H1 (cell line): ENCODE results near the gene EMC6. TPM values are rescaled to one million over a fixed set of nuclear protein-coding genes. Genes with fewer than 3 reads are reported as not detected.

Source experiments
- CTCF ChIA-PET: fragments of 300-600 bp; sonication (Branson Sonifier 250); formaldehyde crosslinking; loops from one replicate; lab custom pipeline; 2021; ENCODE audit not compliant: partially characterized antibody; lab: Charles Lee
- POLR2A ChIA-PET: fragments of 300-600 bp; sonication (Branson Sonifier 250); formaldehyde crosslinking; loops from one replicate; lab custom pipeline; 2021; ENCODE audit warnings: inconsistent platforms; ENCODE audit not compliant: partially characterized antibody; lab: Charles Lee
- DNase-seq, 2 experiments: peaks; one replicate each; pipeline versions ENCODE4 v3.0.0 to v3.0.0-alpha.2; 2010 to 2022; ENCODE audit warnings: low spot score in 2 of 2, low read depth in 1 of 2, mixed read lengths in 1 of 2
- FAIRE-seq: peaks from 2 replicates; lab custom pipeline; 2011; peaks lifted over from hg19 to GRCh38; lab: Jason Lieb, UNC
- H2AFZ ChIP-seq: 2 replicates; pipeline ENCODE4 v1.8.1; 2012; ENCODE audit warnings: low read length, inconsistent platforms
- H2AK5ac ChIP-seq: 2 replicates; pipeline ENCODE4 v1.6.1; 2013; ENCODE audit warnings: low read depth, low read length
- H2BK120ac ChIP-seq: replicated peaks from 2 replicates; pipeline ENCODE3; 2013; ENCODE audit warnings: low read depth, low read length, inconsistent platforms
- H2BK12ac ChIP-seq: 2 replicates; pipeline ENCODE4 v1.6.1; 2013; ENCODE audit warnings: low read depth, low read length
- H2BK15ac ChIP-seq: 2 replicates; pipeline ENCODE4 v1.6.1; 2013; ENCODE audit warnings: low read length
- H2BK20ac ChIP-seq: 2 replicates; pipeline ENCODE4 v1.6.1; 2013; ENCODE audit warnings: low read length
- H2BK5ac ChIP-seq: 2 replicates; pipeline ENCODE4 v1.6.1; 2013; ENCODE audit warnings: low read depth, low read length
- H3K14ac ChIP-seq: 2 replicates; pipeline ENCODE4 v1.6.1; 2013; ENCODE audit warnings: inconsistent platforms; ENCODE audit not compliant: insufficient read length
- H3K18ac ChIP-seq: 2 replicates; pipeline ENCODE4 v1.6.1; 2013; ENCODE audit warnings: low read length; ENCODE audit errors: extremely low read depth
- H3K23ac ChIP-seq: 2 replicates; pipeline ENCODE4 v1.6.1; 2013; ENCODE audit warnings: inconsistent platforms; ENCODE audit not compliant: insufficient read length
- H3K23me2 ChIP-seq: 2 replicates; pipeline ENCODE4 v1.6.1; 2013; ENCODE audit warnings: low read depth, low read length
- H3K27ac ChIP-seq: 2 replicates; pipeline ENCODE4 v1.6.1; 2011; ENCODE audit warnings: low read depth, low read length, inconsistent platforms
- H3K27me3 ChIP-seq, 4 experiments: replicated peaks in 1 of 4; 1 replicate in 1 of 4; 2 replicates in 3 of 4; pipeline versions ENCODE4 v1.6.1 to v1.8.1; 2011 to 2013; ENCODE audit warnings: low read length in 3 of 4, mild to moderate bottlenecking in 3 of 4, inconsistent platforms in 2 of 4, mixed read lengths in 2 of 4, moderate library complexity in 1 of 4; ENCODE audit not compliant: control insufficient read depth in 3 of 4, insufficient read depth in 3 of 4; ENCODE audit errors: extremely low read depth in 1 of 4
- H3K36me3 ChIP-seq, 4 experiments: 2 replicates each; pipeline versions ENCODE4 v1.6.1 to v1.8.1; 2011 to 2013; ENCODE audit warnings: mild to moderate bottlenecking in 4 of 4, low read length in 3 of 4, moderate library complexity in 2 of 4, control low read depth in 1 of 4, inconsistent platforms in 1 of 4; ENCODE audit not compliant: insufficient read depth in 4 of 4, control insufficient read depth in 2 of 4
- H3K4ac ChIP-seq: replicated peaks from 2 replicates; pipeline ENCODE3; 2013; ENCODE audit warnings: low read length, low read depth, mixed read lengths, inconsistent platforms; ENCODE audit not compliant: insufficient read length
- H3K4me1 ChIP-seq, 4 experiments: replicated peaks in 1 of 4; 1 replicate in 1 of 4; 2 replicates in 3 of 4; pipeline versions ENCODE4 v1.6.1 to v1.8.1; 2011 to 2013; ENCODE audit warnings: low read length in 3 of 4, inconsistent platforms in 2 of 4, mixed read lengths in 1 of 4; ENCODE audit not compliant: insufficient read depth in 4 of 4, control insufficient read depth in 3 of 4
- H3K4me2 ChIP-seq, 2 experiments: 2 replicates each; pipeline versions ENCODE4 v1.6.1 to v1.8.1; 2011 to 2013; ENCODE audit warnings: low read depth in 2 of 2, low read length in 2 of 2, control low read depth in 1 of 2, inconsistent platforms in 1 of 2, mild to moderate bottlenecking in 1 of 2; ENCODE audit not compliant: insufficient read depth in 1 of 2
- H3K4me3 ChIP-seq, 4 experiments: fragments of 200-600, 300-600 bp in 1 of 4; sonication (generic), shearing (Covaris generic), sonication (Bioruptor Twin) in 1 of 4; 2 replicates each; pipeline versions ENCODE4 v1.5.1 to v1.8.1; 2011 to 2016; ENCODE audit warnings: low read length in 4 of 4, low read depth in 3 of 4, control low read depth in 2 of 4, inconsistent platforms in 2 of 4, mild to moderate bottlenecking in 2 of 4, mixed read lengths in 1 of 4, moderate library complexity in 1 of 4; ENCODE audit not compliant: insufficient read depth in 2 of 4; ENCODE audit errors: extremely low read depth in 1 of 4
- H3K56ac ChIP-seq: replicated peaks from 2 replicates; pipeline ENCODE3; 2013; ENCODE audit warnings: low read depth, mild to moderate bottlenecking, mixed read lengths, low read length, inconsistent platforms; ENCODE audit not compliant: insufficient read length
- H3K79me1 ChIP-seq: 2 replicates; pipeline ENCODE4 v1.6.1; 2013; ENCODE audit warnings: low read depth, low read length, control low read depth
- H3K79me2 ChIP-seq, 2 experiments: 2 replicates each; pipeline versions ENCODE4 v1.6.1 to v1.8.1; 2012 to 2013; ENCODE audit warnings: low read length in 2 of 2, mild to moderate bottlenecking in 2 of 2, inconsistent platforms in 1 of 2; ENCODE audit not compliant: insufficient read depth in 2 of 2, control insufficient read depth in 1 of 2
- H3K9ac ChIP-seq, 4 experiments: replicated peaks in 1 of 4; 1 replicate in 1 of 4; 2 replicates in 3 of 4; pipeline versions ENCODE4 v1.6.1 to v1.8.1; 2011 to 2013; ENCODE audit warnings: low read depth in 3 of 4, low read length in 3 of 4, control low read depth in 2 of 4, mild to moderate bottlenecking in 2 of 4, moderate library complexity in 2 of 4, inconsistent platforms in 1 of 4; ENCODE audit errors: extremely low read depth in 1 of 4
- H3K9me3 ChIP-seq, 2 experiments: 2 replicates each; pipeline versions ENCODE4 v1.6.1 to v1.8.1; 2012 to 2013; ENCODE audit warnings: mild to moderate bottlenecking in 2 of 2, moderate library complexity in 2 of 2, control low read depth in 1 of 2, inconsistent platforms in 1 of 2, low read depth in 1 of 2, low read length in 1 of 2, mixed read lengths in 1 of 2; ENCODE audit not compliant: insufficient read depth in 2 of 2
- H4K20me1 ChIP-seq, 2 experiments: replicated peaks in 1 of 2; 2 replicates each; pipeline versions ENCODE3 to v1.8.1; 2011 to 2013; ENCODE audit warnings: inconsistent platforms in 2 of 2, low read length in 2 of 2, mild to moderate bottlenecking in 1 of 2; ENCODE audit not compliant: insufficient read depth in 2 of 2, control insufficient read depth in 1 of 2
- H4K5ac ChIP-seq: 2 replicates; pipeline ENCODE4 v1.6.1; 2013; ENCODE audit warnings: low read length, low read depth, mixed read lengths, inconsistent platforms; ENCODE audit not compliant: insufficient read length
- H4K8ac ChIP-seq: 2 replicates; pipeline ENCODE4 v1.8.0; 2013; ENCODE audit warnings: mild to moderate bottlenecking, moderate library complexity, low read length, inconsistent platforms; ENCODE audit not compliant: insufficient read depth; ENCODE audit errors: extremely low read depth
- H4K91ac ChIP-seq: replicated peaks from 2 replicates; pipeline ENCODE3; 2013; ENCODE audit warnings: low read length, mixed read lengths, inconsistent platforms; ENCODE audit not compliant: insufficient read length
- CHD2 ChIP-seq: IDR thresholded peaks from 2 replicates; pipeline ENCODE4 v1.6.1; 2012; ENCODE audit warnings: low read length, improper control_type of control experiment
- CTBP2 ChIP-seq: IDR thresholded peaks from 2 replicates; pipeline ENCODE4 v1.7.0; 2011; ENCODE audit warnings: borderline replicate concordance, mild to moderate bottlenecking, moderate library complexity, mixed read lengths, low read length; ENCODE audit not compliant: insufficient read depth, insufficient read length
- EGR1 ChIP-seq: IDR thresholded peaks from 2 replicates; pipeline ENCODE4 v1.6.1; 2011; ENCODE audit warnings: low read depth, low read length, borderline replicate concordance
- EP300 ChIP-seq, 2 experiments: IDR thresholded peaks; 1 replicate in 1 of 2; 2 replicates in 1 of 2; pipeline ENCODE4 v1.6.1; 2011 to 2012; ENCODE audit warnings: low read depth in 2 of 2, low read length in 2 of 2, mild to moderate bottlenecking in 2 of 2, borderline replicate concordance in 1 of 2, inconsistent platforms in 1 of 2, moderate library complexity in 1 of 2
- JUN ChIP-seq: IDR thresholded peaks from 2 replicates; pipeline ENCODE4 v1.6.1; 2011; ENCODE audit warnings: low read depth, mild to moderate bottlenecking, improper control_type of control experiment, low read length
- KDM4A ChIP-seq: IDR thresholded peaks from one replicate; pipeline ENCODE4 v1.7.1; 2012; ENCODE audit warnings: low read depth, mild to moderate bottlenecking, moderate library complexity, low read length, inconsistent platforms; ENCODE audit not compliant: severe bottlenecking
- KDM5A ChIP-seq: fragments of 200-600 bp; IDR thresholded peaks from 2 replicates; pipeline ENCODE4 v1.7.1; 2012; ENCODE audit warnings: mild to moderate bottlenecking, low read length, inconsistent platforms, mixed read lengths
- NRF1 ChIP-seq: IDR thresholded peaks from 2 replicates; pipeline ENCODE4 v1.6.1; 2011; ENCODE audit warnings: mild to moderate bottlenecking, low read depth, low read length, improper control_type of control experiment
- POLR2A ChIP-seq, 2 experiments: IDR thresholded peaks; 1 replicate in 1 of 2; 2 replicates in 1 of 2; pipeline ENCODE4 v1.6.1; 2011; ENCODE audit warnings: low read depth in 2 of 2, low read length in 2 of 2, mild to moderate bottlenecking in 2 of 2; ENCODE audit errors: control extremely low read depth in 1 of 2
- RFX5 ChIP-seq: IDR thresholded peaks from 2 replicates; pipeline ENCODE4 v1.6.1; 2011; ENCODE audit warnings: low read depth, low read length, improper control_type of control experiment, borderline replicate concordance
- TAF7 ChIP-seq: optimal IDR thresholded peaks from 2 replicates; pipeline ENCODE3; 2011; ENCODE audit warnings: low read depth, mild to moderate bottlenecking, inconsistent platforms, low read length, moderate library complexity, borderline replicate concordance
- TCF12 ChIP-seq: IDR thresholded peaks from 2 replicates; pipeline ENCODE4 v1.6.1; 2011; ENCODE audit warnings: low read depth, mild to moderate bottlenecking, low read length
- WGBS, 2 experiments: shearing (Covaris generic) in 1 of 2; methylation state at CpG; one replicate each; pipeline versions ENCODE4 v1.1.6 to v1.1.7; 2013 to 2015; ENCODE audit warnings: low lambda C conversion rate in 2 of 2, mixed read lengths in 2 of 2, inconsistent platforms in 1 of 2, low coverage in 1 of 2, missing lambda C conversion rate in 1 of 2; ENCODE audit not compliant: insufficient replicate concordance in 2 of 2, insufficient coverage in 1 of 2, insufficient read length in 1 of 2; ENCODE audit errors: extremely low coverage in 1 of 2, missing lambda C conversion rate in 1 of 2; 5-methylcytosine and 5-hydroxymethylcytosine counted together
- polyA plus RNA-seq, 7 experiments: library from polyadenylated mRNA; depleted of rRNA in 3 of 7; stranded (reverse) in 5 of 7; unstranded in 2 of 7; fragments of >200 nt in 5 of 7; fragments of 200-250 nt in 2 of 7; gene quantifications; 1 replicate in 5 of 7; 2 replicates in 1 of 7; 4 replicates in 1 of 7; pipeline versions ENCODE4 v1.2.1 to v1.2.3, GENCODE V29; 2011 to 2013; ENCODE audit warnings: missing spikeins in 2 of 7, mixed read lengths in 2 of 7
- total RNA-seq: library from RNA; stranded (reverse); fragmentation: NEBNext Ultra II Directional; extraction: Animal tissue kit (Norgen Biotek cat#: 25700); gene quantifications from 2 replicates; pipeline ENCODE4 v1.2.1, GENCODE V29; 2021
- TF ChIP-seq, protein P1 (sequence below): IDR thresholded peaks from 2 replicates; pipeline ENCODE4 v1.6.1; 2011; ENCODE audit warnings: low read depth, mild to moderate bottlenecking, low read length; ENCODE audit not compliant: insufficient read depth

Gene EMC6
- total and polyA plus RNA-seq, 2 of the 8 experiments (the other 6 are each of a cell fraction or from before 2014, with no cell fraction given): 81.5 to 193 TPM

DNA sequence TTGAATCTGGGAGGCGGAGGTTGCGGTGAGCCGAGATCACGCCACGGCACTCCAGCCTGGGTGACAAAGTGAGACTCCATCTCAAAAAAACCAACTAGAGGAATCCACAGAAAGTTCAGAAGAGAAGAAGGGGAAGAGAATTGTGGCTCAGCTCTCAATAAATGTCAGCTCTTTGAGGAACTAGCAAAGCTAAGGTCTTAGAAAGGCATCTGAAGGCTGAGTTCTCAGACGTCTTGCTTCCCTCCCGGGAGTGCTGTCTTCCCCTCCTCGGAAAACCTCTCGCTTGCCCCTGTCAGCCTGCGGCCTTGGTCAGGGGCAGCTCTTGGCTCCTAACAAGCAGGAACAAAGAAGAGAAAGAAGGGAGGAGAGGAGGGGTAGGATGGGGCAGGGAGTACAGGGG lies 37.8 kb upstream of the EMC6 start:
- DNase-seq (no peak), FAIRE-seq (no peak)
- Histone ChIP-seq H3K4me2 (no peak overlapping the region), H3K9me3 (no peaks in the 10 kb centered on the region), H2BK120ac (no peak overlapping the region), H3K36me3 (peaks cover 2 to 32% (median 9%) of the 10 kb centered on the region in 4 experiments; a peak in 6 of 8 replicates), H3K79me2 (peaks cover 0 to 20% of the 10 kb centered on the region in 2 experiments; a peak in 2 of 4 replicates), H3K4me3 (no peak overlapping the region), H3K23ac (no peak overlapping the region), H3K4me1 (peaks cover 0 to 3% (median 0%) of the 10 kb centered on the region in 4 experiments; a peak in 1 of 7 replicates), H3K27me3 (no peaks in the 10 kb centered on the region), H2AFZ (no peak overlapping the region), H3K27ac (no peak overlapping the region), H2BK12ac (no peak overlapping the region), H4K8ac (no peak overlapping the region; the same call in 1 of the 2 replicates), H3K14ac (no peak overlapping the region), H2BK15ac (no peak overlapping the region), H4K20me1 (peaks cover 2 to 12% of the 10 kb centered on the region in 2 experiments), H4K5ac (no peak overlapping the region), H3K56ac (no peak overlapping the region), H3K9ac (no peak overlapping the region), H3K18ac (no peak overlapping the region), H2AK5ac (no peak overlapping the region), H3K23me2 (no peaks in the 10 kb centered on the region; the same call in 1 of the 2 replicates), H2BK20ac (no peak overlapping the region), H2BK5ac (no peak overlapping the region), H3K4ac (no peak overlapping the region), H4K91ac (no peak overlapping the region), H3K79me1 (peaks cover 6% of the 10 kb centered on the region; the same call in 1 of the 2 replicates)
- TF ChIP-seq TCF12: no peak
- TF ChIP-seq NRF1: no peak
- TF ChIP-seq, protein P1, sequence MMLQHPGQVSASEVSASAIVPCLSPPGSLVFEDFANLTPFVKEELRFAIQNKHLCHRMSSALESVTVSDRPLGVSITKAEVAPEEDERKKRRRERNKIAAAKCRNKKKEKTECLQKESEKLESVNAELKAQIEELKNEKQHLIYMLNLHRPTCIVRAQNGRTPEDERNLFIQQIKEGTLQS: no peak
- no peak for TF ChIP-seq CTBP2
- no peak for TF ChIP-seq KDM5A
- TF ChIP-seq JUN: no peak
- TF ChIP-seq POLR2A (IDR thresholded peaks at IDR 0.05; ENCODE audit: control extremely low read depth in 1 of 2, low read depth in 2 of 2, low read length in 2 of 2): no peak
- no peak for TF ChIP-seq EGR1
- no peak for TF ChIP-seq EP300 (IDR thresholded peaks at IDR 0.05; ENCODE audit: borderline replicate concordance in 1 of 2, low read depth in 2 of 2, low read length in 2 of 2)
- no peak for TF ChIP-seq TAF7
- no peak for TF ChIP-seq RFX5
- TF ChIP-seq CHD2: no peak
- no peak for TF ChIP-seq KDM4A
- ChIA-PET CTCF (interaction anchor here (1.0 kb wide), 1 partner anchor 17 kb away, joined by 3 read pairs; no protein-coding TSS in a partner anchor), POLR2A (interaction anchor here (0.7 to 1.8 kb wide), 4 partner anchors 10 to 17 kb away, joined by 3 to 6 read pairs (median 3); no protein-coding TSS in a partner anchor)
- WGBS, 2 experiments: 88% methylated on average over 8 of the region's 10 CpGs; no CpG with 5 or more reads in 1 of the 2 experiments
